Measurements from ENCODE around the gene PNMA1. TPM values are rescaled to one million over a fixed set of nuclear protein-coding genes. Genes with fewer than 3 reads are reported as not detected.

PNMA1 gene
- total RNA-seq, 1 donor from 2014 or later = 30.2 TPM

GRCh38 chr14:73748858-73749357 lies 34.7 kb upstream of the PNMA1 start:
- no peaks in the 10 kb centered on the region for H3K36me3 ChIP-seq
- no peaks in the 10 kb centered on the region for H3K27me3 ChIP-seq
- peak overlapping the region; percentile 98 to 99 for H3K27ac ChIP-seq
- H3K4me1 ChIP-seq = peaks cover 67 to 99% of the 10 kb centered on the region in 2 donors
- TF ChIP-seq CTCF (IDR thresholded peaks at IDR 0.05) = no peak
- intact Hi-C loops (cut with DNase I) = no loop called here
- no peak for DNase-seq (ENCODE audit: low spot score in 2 of 2)
- no peaks in the 10 kb centered on the region for H3K9me3 ChIP-seq
- H3K4me3 ChIP-seq = no peak overlapping the region

GRCh38 chr14:73747379-73748211 lies 33.4 kb upstream of the PNMA1 start:
- no peak for TF ChIP-seq CTCF (IDR thresholded peaks at IDR 0.05)
- H3K27ac ChIP-seq = peak overlapping the region; percentile 52 to 98
- no peak for DNase-seq (ENCODE audit: low spot score in 2 of 2)
- no peak overlapping the region for H3K4me3 ChIP-seq
- H3K4me1 ChIP-seq = peaks cover 63 to 98% of the 10 kb centered on the region in 2 donors
- H3K27me3 ChIP-seq = no peaks in the 10 kb centered on the region
- H3K36me3 ChIP-seq = no peaks in the 10 kb centered on the region
- no peaks in the 10 kb centered on the region for H3K9me3 ChIP-seq
- intact Hi-C loops (cut with DNase I) = no loop called here

- Histone ChIP-seq H3K4me1 (peaks cover 62 to 98% of the 10 kb centered on the region in 2 donors), H3K4me3 (no peak overlapping the region), H3K27me3 (no peaks in the 10 kb centered on the region), H3K9me3 (no peaks in the 10 kb centered on the region), H3K36me3 (no peaks in the 10 kb centered on the region), H3K27ac (peak overlapping the region; percentile 52 to 98)
- DNase-seq (ENCODE audit: low spot score in 2 of 2) = no peak
- intact Hi-C loops (cut with DNase I) = no loop called here
- TF ChIP-seq CTCF (IDR thresholded peaks at IDR 0.05) = peak in 1 of 3 experiments; percentile 18
Measured at GRCh38 chr14:73746520-73747378, 32.6 kb upstream of the PNMA1 start.

GRCh38 chr14:73745571-73746519 lies 31.7 kb upstream of the PNMA1 start:
- intact Hi-C loops (cut with DNase I) = no loop called here
- Histone ChIP-seq H3K27ac (peak overlapping the region; percentile 52 to 98), H3K4me1 (peaks cover 57 to 97% of the 10 kb centered on the region in 2 donors), H3K36me3 (no peaks in the 10 kb centered on the region), H3K27me3 (no peaks in the 10 kb centered on the region), H3K9me3 (no peaks in the 10 kb centered on the region), H3K4me3 (no peak overlapping the region)
- no peak for TF ChIP-seq CTCF (IDR thresholded peaks at IDR 0.05)
- no peak for DNase-seq (ENCODE audit: low spot score in 2 of 2)

Data from ascending aorta (tissue), 2 donors.